Bronchial epithelial cell (primary cell): Measurements from ENCODE around the gene ZNF77. TPM values are rescaled to one million over a fixed set of nuclear protein-coding genes. Genes with fewer than 3 reads are reported as not detected.
A peak's percentile ranks its signal among the peaks of the same experiment; 100 is the strongest.
"Not testable (repeated sequence)": the region's sequence is repeated elsewhere in the genome, so short reads cannot be mapped to it uniquely, and the experiment has no call there.

Experiments used
- DNase-seq: peaks from one replicate; pipeline ENCODE4 v3.0.0-alpha.2; 2010; ENCODE audit warnings: low read depth
- FAIRE-seq: peaks from 2 replicates; lab custom pipeline; 2011; peaks lifted over from hg19 to GRCh38; lab: Jason Lieb, UNC
- H3K27me3 ChIP-seq: 2 replicates; pipeline ENCODE4 v1.5.1; 2011; ENCODE audit warnings: low read length; ENCODE audit not compliant: control insufficient read depth, insufficient read depth
- H3K36me3 ChIP-seq: 2 replicates; pipeline ENCODE4 v1.5.1; 2011; ENCODE audit warnings: low read length; ENCODE audit not compliant: control insufficient read depth, insufficient read depth
- H3K4me3 ChIP-seq: 2 replicates; pipeline ENCODE4 v1.5.1; 2011; ENCODE audit warnings: mild to moderate bottlenecking, low read depth, low read length, control low read depth
- CTCF ChIP-seq: IDR thresholded peaks from 2 replicates; pipeline ENCODE4 v1.5.1; 2011; ENCODE audit warnings: mild to moderate bottlenecking, moderate library complexity, low read length, control low read depth, inconsistent platforms; ENCODE audit not compliant: insufficient read depth, severe bottlenecking
- total RNA-seq: library from RNA; depleted of rRNA; stranded (reverse); fragments of >200 nt; gene quantifications from 2 replicates; pipeline ENCODE4 v1.2.1, GENCODE V29; 2014

Gene ZNF77
- total RNA-seq, 1 donor from 2014 or later: 7.9 TPM

- Histone ChIP-seq H3K4me3 (peak overlapping the region; percentile 92), H3K36me3 (peaks cover 1% of the 10 kb centered on the region), H3K27me3 (no peaks in the 10 kb centered on the region)
- TF ChIP-seq CTCF: no peak
- no peak for DNase-seq
- FAIRE-seq: no peak
These were observed 909 bp upstream of the ZNF77 start for GRCh38 chr19:2945575-2946184.

GRCh38 chr19:2944403-2944774, 382 bp downstream of the ZNF77 start:
- peak overlapping the region; percentile 92 for H3K4me3 ChIP-seq
- H3K36me3 ChIP-seq: peaks cover 1% of the 10 kb centered on the region
- no peak for TF ChIP-seq CTCF
- no peak for FAIRE-seq
- DNase-seq: no peak
- no peaks in the 10 kb centered on the region for H3K27me3 ChIP-seq

GRCh38 chr19:2942928-2943640, 1.7 kb downstream of the ZNF77 start:
- no peak for TF ChIP-seq CTCF
- FAIRE-seq (no peak), DNase-seq (no peak)
- no peaks in the 10 kb centered on the region for H3K36me3 ChIP-seq
- no peaks in the 10 kb centered on the region for H3K27me3 ChIP-seq
- no peak overlapping the region for H3K4me3 ChIP-seq

GRCh38 chr19:2935863-2936262, 8.9 kb downstream of the ZNF77 start:
- peaks cover 18% of the 10 kb centered on the region for H3K36me3 ChIP-seq
- H3K27me3 ChIP-seq, FAIRE-seq: not testable (repeated sequence)

GRCh38 chr19:2933490-2933910, 11.3 kb downstream of the ZNF77 start:
- Histone ChIP-seq H3K4me3 (no peak overlapping the region), H3K27me3 (no peaks in the 10 kb centered on the region), H3K36me3 (peaks cover 18% of the 10 kb centered on the region)
- TF ChIP-seq CTCF: no peak
- FAIRE-seq (peak; percentile 85), DNase-seq (no peak)

More at GRCh38 chr19:2935863-2936262, 8.9 kb downstream of the ZNF77 start:
- DNase-seq, H3K4me3 ChIP-seq: not testable (repeated sequence)

GRCh38 chr19:2927032-2927430, 17.7 kb downstream of the ZNF77 start:
- Histone ChIP-seq H3K27me3 (no peaks in the 10 kb centered on the region), H3K36me3 (no peaks in the 10 kb centered on the region), H3K4me3 (no peak overlapping the region)
- FAIRE-seq (no peak), DNase-seq (no peak)
- no peak for TF ChIP-seq CTCF
